Activated T-helper 9 cell treated with anti-CD3 and anti-CD28 coated beads, Interleukin-2, amount 50 U/mL, for 16 hours (primary cell): ENCODE data around the gene ZNF276.
A peak's percentile ranks its signal among the peaks of the same experiment; 100 is the strongest.

ENCODE experiments used
- DNase-seq: peaks from one replicate; pipeline ENCODE4 v3.0.0-alpha.2; 2020; ENCODE audit warnings: low read depth

ZNF276 gene

GRCh38 chr16:89716493-89716892, 4.8 kb upstream of the ZNF276 start:
- DNase-seq, result no peak

- no peak for DNase-seq
Measured at GRCh38 chr16:89716916-89717687, 4.2 kb upstream of the ZNF276 start.

- DNase-seq, result no peak
Measured at GRCh38 chr16:89717688-89718505, 3.4 kb upstream of the ZNF276 start.

DNA sequence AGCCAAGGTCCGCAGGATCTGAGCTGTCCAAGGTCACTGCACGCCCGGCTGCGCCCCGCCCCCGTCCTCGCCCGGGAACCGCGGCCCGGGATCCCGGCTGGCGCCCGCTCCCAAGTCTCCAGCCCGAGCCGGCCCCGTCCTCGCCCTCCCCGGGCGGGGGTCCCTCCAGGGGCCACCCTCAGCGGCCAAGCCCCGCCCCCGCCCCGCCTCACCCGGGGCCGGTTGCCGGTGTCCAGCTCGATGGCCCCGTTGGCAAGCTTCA, 855 bp upstream of the ZNF276 start:
- no peak for DNase-seq

- peak; percentile 78 for DNase-seq
Measured at GRCh38 chr16:89721546-89722391, 432 bp downstream of the ZNF276 start.

- peak; percentile 38 for DNase-seq
Measured at GRCh38 chr16:89722392-89723278, 1.3 kb downstream of the ZNF276 start.

GRCh38 chr16:89723279-89724250, 2.2 kb downstream of the ZNF276 start:
- peak; percentile 57 for DNase-seq

GRCh38 chr16:89727406-89728120, 6.2 kb downstream of the ZNF276 start:
- DNase-seq, result no peak

GRCh38 chr16:89729293-89729692, 8.0 kb downstream of the ZNF276 start:
- DNase-seq, result no peak

- no peak for DNase-seq
Measured at GRCh38 chr16:89729863-89730593, 8.7 kb downstream of the ZNF276 start.

DNA sequence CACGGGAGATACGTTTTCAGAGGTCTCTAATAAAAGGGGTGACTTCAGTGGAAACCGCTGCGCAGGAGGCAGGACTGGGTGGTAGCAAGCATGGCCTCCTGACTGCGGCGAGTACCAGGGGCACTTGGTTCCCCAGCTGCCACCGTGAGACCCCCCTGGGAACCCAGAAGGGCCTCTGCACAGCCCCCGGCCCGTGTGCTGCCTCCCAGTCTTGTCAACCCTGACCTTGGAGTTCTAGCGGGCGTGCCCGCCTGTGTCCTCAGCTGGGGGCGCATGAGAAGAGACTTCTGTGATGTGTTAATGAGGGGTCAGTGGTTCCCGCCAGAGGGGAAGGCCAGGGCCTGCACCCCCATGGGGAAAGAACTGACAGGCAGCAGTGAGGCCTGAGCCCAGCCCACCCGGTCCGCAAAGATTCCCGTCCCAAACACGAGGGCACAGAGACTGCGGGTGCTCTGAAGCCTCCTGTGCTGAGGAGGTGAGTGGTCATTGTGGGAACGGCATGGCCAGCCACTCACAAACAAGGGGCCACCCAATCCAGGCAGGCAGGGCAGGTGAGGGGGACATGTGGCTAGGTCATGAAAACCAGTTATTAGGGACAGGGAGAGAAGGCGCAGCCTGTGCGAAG, 9.4 kb downstream of the ZNF276 start:
- no peak for DNase-seq

GRCh38 chr16:89732142-89732917, 11.0 kb downstream of the ZNF276 start:
- DNase-seq, result no peak

GRCh38 chr16:89732918-89733242, 11.5 kb downstream of the ZNF276 start:
- DNase-seq, result no peak

DNA sequence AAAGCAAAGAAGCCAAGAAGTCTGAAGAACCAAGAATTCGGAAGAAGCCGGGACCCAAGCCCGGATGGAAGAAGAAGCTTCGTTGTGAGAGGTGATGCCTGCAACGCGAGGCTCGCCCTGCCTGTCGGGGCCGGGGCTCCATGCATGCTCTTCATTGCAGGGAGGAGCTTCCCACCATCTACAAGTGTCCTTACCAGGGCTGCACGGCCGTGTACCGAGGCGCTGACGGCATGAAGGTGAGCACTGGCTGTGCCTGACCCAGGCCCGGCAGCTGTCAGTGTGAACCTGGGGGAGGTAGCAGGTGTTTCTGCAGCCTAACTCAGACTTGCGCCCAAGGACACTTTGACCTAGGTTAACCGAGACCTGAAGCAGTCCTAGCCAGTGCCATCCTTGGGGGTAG, 12.0 kb downstream of the ZNF276 start:
- DNase-seq, result no peak

- no peak for DNase-seq
Measured at GRCh38 chr16:89733792-89734191, 12.5 kb downstream of the ZNF276 start.

DNA sequence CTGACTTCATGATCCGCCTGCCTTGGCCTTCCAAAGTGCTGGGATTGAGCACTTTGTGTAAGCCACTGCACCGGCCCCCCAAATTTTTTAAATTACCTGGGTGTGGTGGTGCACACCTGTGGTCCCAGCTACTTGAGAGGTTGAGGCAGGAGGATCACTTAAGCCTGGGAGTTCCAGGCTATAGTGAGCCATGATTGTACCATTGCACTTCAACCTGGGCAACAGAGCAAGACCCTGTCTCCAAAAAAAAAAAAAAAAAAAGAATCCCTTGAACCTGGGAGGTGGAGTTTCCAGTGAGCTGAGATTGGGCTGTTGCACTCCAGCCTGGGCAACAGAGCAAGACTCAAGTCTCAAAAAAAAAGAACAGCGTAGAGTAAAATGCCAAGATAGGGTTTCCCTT, 15.2 kb downstream of the ZNF276 start:
- no peak for DNase-seq

- DNase-seq, result no peak
Measured at GRCh38 chr16:89737341-89738071, 16.2 kb downstream of the ZNF276 start.

DNA sequence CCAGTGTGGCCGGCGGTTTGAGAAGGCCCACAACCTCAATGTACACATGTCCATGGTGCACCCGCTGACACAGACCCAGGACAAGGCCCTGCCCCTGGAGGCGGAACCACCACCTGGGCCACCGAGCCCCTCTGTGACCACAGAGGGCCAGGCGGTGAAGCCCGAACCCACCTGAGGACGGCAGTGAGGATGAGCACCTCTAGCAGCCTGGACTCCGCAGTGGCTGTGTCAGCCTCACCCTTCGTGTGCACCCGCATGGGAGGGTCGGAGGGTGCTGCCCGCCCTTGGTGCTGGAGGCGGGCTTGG, 16.7 kb downstream of the ZNF276 start:
- DNase-seq, result no peak
